HFF-Myc (cell line): ENCODE measurements around the gene CABLES2.

ENCODE experiments used
- DNase-seq: peaks from one replicate; pipeline ENCODE4 v3.0.0-alpha.2; 2011; ENCODE audit warnings: low read depth; ENCODE audit errors: extremely low read depth
- H3K4me3 ChIP-seq: replicated peaks from 2 replicates; pipeline ENCODE4 v1.5.1; 2011; ENCODE audit warnings: low read depth, mild to moderate bottlenecking, control low read depth, low read length
- CTCF ChIP-seq: IDR thresholded peaks from 2 replicates; pipeline ENCODE4 v1.5.1; 2012; ENCODE audit warnings: mild to moderate bottlenecking, low read depth, low read length, control low read depth; ENCODE audit errors: missing control alignments

The CABLES2 gene

GRCh38 chr20:62367633-62368391 lies 39.3 kb downstream of the CABLES2 start:
- DNase-seq: no peak
- no peak for TF ChIP-seq CTCF
- H3K4me3 ChIP-seq: peak overlapping the region; percentile 53

DNA sequence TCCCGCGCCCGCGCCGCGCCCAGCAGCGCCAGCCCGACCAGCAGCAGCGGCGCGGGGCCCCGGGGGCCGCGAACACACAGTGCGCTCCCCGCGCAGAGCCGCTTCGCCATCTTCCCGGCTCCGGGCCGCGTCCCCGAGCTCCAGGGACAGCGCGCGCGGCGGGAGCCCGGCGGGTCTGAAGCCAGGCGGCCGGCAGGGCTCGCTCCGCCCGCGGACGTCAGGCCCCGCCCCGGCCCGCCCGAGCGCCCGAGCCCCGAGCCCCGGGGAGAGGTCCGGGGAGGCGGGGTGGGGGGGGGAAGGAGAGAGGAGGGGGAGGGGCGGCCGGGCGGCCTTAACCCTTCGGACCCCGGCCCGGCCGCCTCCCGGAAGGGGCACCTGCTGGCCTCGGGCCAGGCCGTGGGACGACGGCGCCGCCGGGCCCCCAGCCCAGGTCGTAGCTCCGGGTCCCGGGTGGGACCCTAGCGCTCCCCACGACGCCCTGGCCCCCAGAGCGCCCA lies 39.9 kb downstream of the CABLES2 start, which contains the start of gene LAMA5:
LAMA5 (minus strand) TSS at position 177 of the 497 bp plus-strand sequence; CDS start at position 110, 67 bp downstream.
- H3K4me3 ChIP-seq: peak within 1 kb of the TSS; percentile 53
- DNase-seq: no peak
- TF ChIP-seq CTCF: no peak

DNA sequence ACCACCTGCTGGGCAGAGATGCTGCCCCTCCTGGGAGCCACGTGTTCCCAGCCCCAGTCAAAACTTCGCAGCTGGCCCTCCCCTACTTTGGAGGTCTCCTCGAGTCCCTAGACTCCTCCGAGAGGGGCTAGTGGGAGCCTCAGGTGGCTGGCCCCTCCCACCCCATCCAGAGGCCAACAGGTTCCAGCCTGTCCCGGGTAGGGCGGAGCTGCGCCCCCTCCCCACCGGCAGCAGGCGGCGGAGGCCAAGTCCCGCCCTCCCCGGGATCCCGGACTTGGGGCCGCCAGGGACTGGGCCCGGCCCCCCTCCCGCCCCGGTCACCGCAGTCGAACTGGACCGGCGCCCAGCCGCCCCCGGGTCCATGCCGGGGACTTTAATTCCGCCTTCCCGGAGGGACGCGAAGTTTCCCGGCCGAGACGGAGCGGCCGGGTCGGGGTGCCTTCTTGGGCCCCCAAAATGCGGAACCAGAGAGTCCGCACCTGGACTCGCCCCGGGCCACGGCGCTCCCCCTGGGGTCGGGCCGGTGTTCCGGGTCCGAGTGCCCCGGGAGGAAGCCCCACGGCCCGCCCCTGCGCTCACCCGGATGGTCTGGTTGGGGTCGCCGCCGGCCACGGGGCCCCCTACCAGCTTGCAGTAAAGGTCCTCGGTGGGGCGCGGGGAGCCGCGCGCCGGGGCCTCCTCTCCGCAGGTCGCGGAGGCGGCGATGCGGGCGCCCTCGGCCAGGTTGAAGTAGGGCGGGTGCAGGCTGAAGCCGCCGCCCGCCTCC lies 40.5 kb downstream of the CABLES2 start:
- no peak for TF ChIP-seq CTCF
- no peak for DNase-seq
- H3K4me3 ChIP-seq: peak overlapping the region; percentile 53

GRCh38 chr20:62365814-62366369 lies 41.2 kb downstream of the CABLES2 start:
- DNase-seq: no peak
- no peak for TF ChIP-seq CTCF
- H3K4me3 ChIP-seq: peak overlapping the region; percentile 53

- DNase-seq: no peak
- no peak for TF ChIP-seq CTCF
- no peak overlapping the region for H3K4me3 ChIP-seq
These were observed 42.0 kb downstream of the CABLES2 start for GRCh38 chr20:62364911-62365736.
